Mucosa of descending colon (tissue), 3 donors: ENCODE data around the gene ZNF248. TPM values are rescaled to one million over a fixed set of nuclear protein-coding genes. Genes with fewer than 3 reads are reported as not detected.
"Not testable (repeated sequence)": the region's sequence is repeated elsewhere in the genome, so short reads cannot be mapped to it uniquely, and the experiment has no call there.

Source experiments
- ATAC-seq: fragments of 200-7000 bp; cut with Tn5 transposase; one replicate; pipeline ENCODE4 v1.9.1; 2020; ENCODE audit warnings: mild to moderate bottlenecking, moderate library complexity
- DNase-seq, 3 donors: peaks; one replicate each; pipeline ENCODE4 v3.0.0-alpha.2; 2020
- H3K36me3 ChIP-seq: fragments of 200-600 bp; one replicate; pipeline ENCODE4 v1.8.0; 2021; ENCODE audit warnings: low read depth, mild to moderate bottlenecking
- H3K4me1 ChIP-seq: fragments of 200-600 bp; one replicate; pipeline ENCODE4 v1.8.0; 2021; ENCODE audit warnings: low read depth, mild to moderate bottlenecking
- H3K4me3 ChIP-seq: fragments of 200-600 bp; one replicate; pipeline ENCODE4 v1.8.0; 2021; ENCODE audit warnings: mild to moderate bottlenecking
- H3K9me3 ChIP-seq: fragments of 200-600 bp; one replicate; pipeline ENCODE4 v1.8.0; 2021; ENCODE audit warnings: mild to moderate bottlenecking
- CTCF ChIP-seq: fragments of 200-600 bp; IDR thresholded peaks from one replicate; pipeline ENCODE4 v1.8.0; 2022; ENCODE audit warnings: antibody characterized with exemption, mild to moderate bottlenecking
- intact Hi-C, 2 donors: fragments of 100-400 bp; cut with DNase I in 1 of 2; cut with micrococcal nuclease in 1 of 2; formaldehyde crosslinking; loops; one replicate each; pipeline versions ENCODE4 v1.11.0 to v1.11.1; 2022; cut with DNase I, micrococcal nuclease
- total RNA-seq, 3 donors: library from RNA; stranded (reverse); fragmentation: NEBNext Ultra II Directional in 2 of 3; extraction: Animal tissue kit (Norgen Biotek cat#: 25700) in 2 of 3; gene quantifications; one replicate each; pipeline versions ENCODE4 v1.2.1 to v1.2.4, GENCODE V29; 2021 to 2023
- donor health status: DM: no; HTN: no; CAD: no; lungs with moderate emphysema.
- donor health status: DM: no; HTN: no; CAD: no.
- donor health status: DM: no; HTN: yes; CAD: no.

The ZNF248 gene
- total RNA-seq, 3 donors from 2014 or later, result 10.0 to 36.6 (median 11.6) TPM

DNA sequence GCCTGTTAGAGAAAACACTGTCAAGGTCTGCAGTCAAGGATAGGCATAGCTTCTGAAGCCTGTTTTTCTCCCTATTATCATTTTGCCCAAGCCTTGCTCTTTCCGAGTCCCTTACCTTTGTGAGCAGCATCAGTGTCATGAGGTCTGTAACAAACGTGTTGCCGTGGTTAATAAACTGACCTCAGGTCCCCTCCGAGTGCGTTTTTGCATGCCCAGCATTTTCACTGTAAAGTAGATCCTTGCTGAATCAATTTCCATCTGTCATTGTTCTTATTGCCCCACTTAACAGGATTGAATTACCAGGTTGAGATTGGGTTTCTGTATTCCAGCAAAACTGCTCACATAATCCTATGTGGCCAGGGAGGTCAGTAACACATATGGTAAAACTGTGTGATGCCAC lies 110.3 kb downstream of the ZNF248 start:
- no peak for TF ChIP-seq CTCF
- no peak for DNase-seq
- Histone ChIP-seq H3K9me3 (peaks cover 5% of the 10 kb centered on the region), H3K36me3 (no peaks in the 10 kb centered on the region), H3K4me1 (no peaks in the 10 kb centered on the region), H3K4me3 (no peak overlapping the region)
- intact Hi-C loops, result no loop called here
- ATAC-seq, result no peak

- no peak for ATAC-seq
- DNase-seq, result no peak
- Histone ChIP-seq H3K4me1 (no peaks in the 10 kb centered on the region), H3K9me3 (peaks cover 7% of the 10 kb centered on the region), H3K36me3 (no peaks in the 10 kb centered on the region), H3K4me3 (no peak overlapping the region)
- intact Hi-C loops, result no loop called here
- no peak for TF ChIP-seq CTCF
Measured at GRCh38 chr10:37741831-37742230, 115.6 kb downstream of the ZNF248 start.

GRCh38 chr10:37739181-37739580 lies 118.2 kb downstream of the ZNF248 start:
- peaks cover 7% of the 10 kb centered on the region for H3K9me3 ChIP-seq
- no peak for ATAC-seq

GRCh38 chr10:37738241-37738640 lies 119.2 kb downstream of the ZNF248 start:
- DNase-seq, H3K9me3 ChIP-seq, ATAC-seq, H3K4me3 ChIP-seq, H3K4me1 ChIP-seq, H3K36me3 ChIP-seq, intact Hi-C loops: not testable (repeated sequence)

More at GRCh38 chr10:37739181-37739580, 118.2 kb downstream of the ZNF248 start:
- no peak for DNase-seq
- intact Hi-C loops, result no loop called here
- Histone ChIP-seq H3K4me1 (no peaks in the 10 kb centered on the region), H3K4me3 (no peak overlapping the region), H3K36me3 (no peaks in the 10 kb centered on the region)
- TF ChIP-seq CTCF, result no peak

DNA sequence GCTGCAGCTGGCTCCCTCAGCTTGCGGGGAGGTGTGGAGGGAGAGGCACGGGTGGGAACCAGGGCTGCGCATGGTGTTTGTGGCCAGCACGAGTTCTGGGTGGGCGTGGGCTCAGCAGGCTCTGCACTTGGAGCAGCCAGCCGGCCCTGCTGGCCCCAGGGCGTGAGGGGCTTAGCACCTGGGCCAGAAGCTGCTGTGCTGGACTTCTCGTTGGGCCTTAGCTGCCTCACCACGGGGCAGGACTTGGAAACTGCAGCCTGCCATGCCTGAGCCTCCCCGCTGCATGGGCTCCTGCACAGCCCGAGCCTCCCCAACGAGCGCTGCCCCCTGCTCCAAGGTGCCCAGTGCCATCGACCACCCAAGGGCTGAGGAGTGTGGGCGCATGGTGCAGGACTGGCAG lies 120.1 kb downstream of the ZNF248 start:
- no peak for TF ChIP-seq CTCF
- Histone ChIP-seq H3K4me3 (no peak overlapping the region), H3K9me3 (peaks cover 7% of the 10 kb centered on the region), H3K4me1 (no peaks in the 10 kb centered on the region), H3K36me3 (no peaks in the 10 kb centered on the region)
- DNase-seq (no peak), ATAC-seq (no peak)
- intact Hi-C loops, result no loop called here

GRCh38 chr10:37736120-37736519 lies 121.3 kb downstream of the ZNF248 start:
- TF ChIP-seq CTCF, result no peak
- no peak for DNase-seq
- ATAC-seq, result no peak
- intact Hi-C loops, result no loop called here
- H3K4me3 ChIP-seq, result no peak overlapping the region
- H3K4me1 ChIP-seq, result no peaks in the 10 kb centered on the region
- no peaks in the 10 kb centered on the region for H3K36me3 ChIP-seq
- H3K9me3 ChIP-seq, result peaks cover 7% of the 10 kb centered on the region
